ENCODE measurements around the gene PPP2R3A.

DNA sequence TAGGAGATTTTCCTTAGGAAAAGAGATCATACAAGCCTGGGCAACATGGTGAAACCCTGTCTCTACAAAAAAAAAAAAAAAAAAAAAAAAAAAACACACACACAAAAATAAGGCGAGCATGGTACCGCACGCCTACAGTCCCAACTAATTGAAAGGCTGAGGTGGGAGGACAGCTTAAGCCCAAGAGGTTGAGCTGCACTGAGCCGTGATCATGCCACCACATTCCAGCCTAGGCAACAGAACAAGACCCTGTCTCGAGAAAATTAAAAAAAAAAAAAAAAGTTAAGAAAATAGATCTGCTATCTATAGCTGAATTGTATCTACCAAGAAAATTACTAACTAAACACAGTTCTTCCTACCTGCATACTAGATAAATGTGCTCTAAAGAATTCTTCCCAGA is 223.5 kb downstream of the PPP2R3A start:
- TF ChIP-seq ZFP3 (CRISPR knock-in tag; IDR thresholded peaks at IDR 0.05) (no peak), ZC3H10 (CRISPR knock-in tag; IDR thresholded peaks at IDR 0.05) (no peak), RARB (CRISPR knock-in tag; IDR thresholded peaks at IDR 0.05) (no peak), GLIS3 (CRISPR knock-in tag; IDR thresholded peaks at IDR 0.05) (no peak), CREB5 (CRISPR knock-in tag; IDR thresholded peaks at IDR 0.05; ENCODE audit: low read depth) (no peak), ZNF70 (CRISPR knock-in tag; IDR thresholded peaks at IDR 0.05) (no peak), SNAI2 (CRISPR knock-in tag; IDR thresholded peaks at IDR 0.05) (no peak), CSDC2 (CRISPR knock-in tag; IDR thresholded peaks at IDR 0.05) (no peak)
- TF ChIP-seq, protein P1, sequence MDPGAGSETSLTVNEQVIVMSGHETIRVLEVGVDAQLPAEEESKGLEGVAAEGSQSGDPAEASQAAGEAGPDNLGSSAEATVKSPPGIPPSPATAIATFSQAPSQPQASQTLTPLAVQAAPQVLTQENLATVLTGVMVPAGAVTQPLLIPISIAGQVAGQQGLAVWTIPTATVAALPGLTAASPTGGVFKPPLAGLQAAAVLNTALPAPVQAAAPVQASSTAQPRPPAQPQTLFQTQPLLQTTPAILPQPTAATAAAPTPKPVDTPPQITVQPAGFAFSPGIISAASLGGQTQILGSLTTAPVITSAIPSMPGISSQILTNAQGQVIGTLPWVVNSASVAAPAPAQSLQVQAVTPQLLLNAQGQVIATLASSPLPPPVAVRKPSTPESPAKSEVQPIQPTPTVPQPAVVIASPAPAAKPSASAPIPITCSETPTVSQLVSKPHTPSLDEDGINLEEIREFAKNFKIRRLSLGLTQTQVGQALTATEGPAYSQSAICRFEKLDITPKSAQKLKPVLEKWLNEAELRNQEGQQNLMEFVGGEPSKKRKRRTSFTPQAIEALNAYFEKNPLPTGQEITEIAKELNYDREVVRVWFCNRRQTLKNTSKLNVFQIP (CRISPR knock-in tag; IDR thresholded peaks at IDR 0.05; ENCODE audit: borderline replicate concordance, low read depth): no peak
- TF ChIP-seq, protein P2, sequence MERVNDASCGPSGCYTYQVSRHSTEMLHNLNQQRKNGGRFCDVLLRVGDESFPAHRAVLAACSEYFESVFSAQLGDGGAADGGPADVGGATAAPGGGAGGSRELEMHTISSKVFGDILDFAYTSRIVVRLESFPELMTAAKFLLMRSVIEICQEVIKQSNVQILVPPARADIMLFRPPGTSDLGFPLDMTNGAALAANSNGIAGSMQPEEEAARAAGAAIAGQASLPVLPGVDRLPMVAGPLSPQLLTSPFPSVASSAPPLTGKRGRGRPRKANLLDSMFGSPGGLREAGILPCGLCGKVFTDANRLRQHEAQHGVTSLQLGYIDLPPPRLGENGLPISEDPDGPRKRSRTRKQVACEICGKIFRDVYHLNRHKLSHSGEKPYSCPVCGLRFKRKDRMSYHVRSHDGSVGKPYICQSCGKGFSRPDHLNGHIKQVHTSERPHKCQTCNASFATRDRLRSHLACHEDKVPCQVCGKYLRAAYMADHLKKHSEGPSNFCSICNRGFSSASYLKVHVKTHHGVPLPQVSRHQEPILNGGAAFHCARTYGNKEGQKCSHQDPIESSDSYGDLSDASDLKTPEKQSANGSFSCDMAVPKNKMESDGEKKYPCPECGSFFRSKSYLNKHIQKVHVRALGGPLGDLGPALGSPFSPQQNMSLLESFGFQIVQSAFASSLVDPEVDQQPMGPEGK (CRISPR knock-in tag; IDR thresholded peaks at IDR 0.05; ENCODE audit: borderline replicate concordance): no peak

All from SK-N-SH treated with all-trans-retinoic acid at 6 μM for 48 hours (cell line).